Loucy (cell line): ENCODE data around the gene FAM117A.

Experiments used
- H2AFZ ChIP-seq: fragments of 200-600 bp; sonication (generic); 2 replicates; pipeline ENCODE4 v1.6.0; 2016; ENCODE audit warnings: antibody characterized with exemption, mild to moderate bottlenecking, low read length, moderate library complexity
- H3F3A ChIP-seq: fragments of 200-600 bp; 2 replicates; pipeline ENCODE4 v1.6.0; 2016; ENCODE audit warnings: antibody characterized with exemption, low read depth, mild to moderate bottlenecking
- H3K27me3 ChIP-seq: fragments of 200-600 bp; sonication (generic); 2 replicates; pipeline ENCODE4 v1.6.1; 2014; ENCODE audit warnings: low read length, mild to moderate bottlenecking; ENCODE audit not compliant: insufficient read depth, poor library complexity, severe bottlenecking
- H3K36me3 ChIP-seq: fragments of 200-600 bp; sonication (generic); 2 replicates; pipeline ENCODE4 v1.6.1; 2016; ENCODE audit warnings: low read length; ENCODE audit not compliant: insufficient read depth
- H3K4me1 ChIP-seq: fragments of 200-600 bp; sonication (generic); 2 replicates; pipeline ENCODE4 v1.5.1; 2014; ENCODE audit warnings: low read length, mild to moderate bottlenecking; ENCODE audit not compliant: insufficient read depth, poor library complexity, severe bottlenecking
- H3K4me2 ChIP-seq: fragments of 200-600 bp; sonication (generic); 2 replicates; pipeline ENCODE4 v1.6.0; 2014; ENCODE audit warnings: antibody characterized with exemption, low read length, low read depth, mild to moderate bottlenecking; ENCODE audit not compliant: poor library complexity, severe bottlenecking
- H3K4me3 ChIP-seq: fragments of 200-600 bp; sonication (generic); 2 replicates; pipeline ENCODE4 v1.5.1; 2014; ENCODE audit warnings: low read length, mild to moderate bottlenecking, mixed read lengths; ENCODE audit not compliant: poor library complexity, severe bottlenecking
- H3K79me2 ChIP-seq: fragments of 200-600 bp; sonication (generic); 2 replicates; pipeline ENCODE4 v1.6.1; 2014; ENCODE audit warnings: low read length; ENCODE audit not compliant: insufficient read depth
- H3K9ac ChIP-seq: fragments of 200-600 bp; sonication (generic); 2 replicates; pipeline ENCODE4 v1.6.0; 2014; ENCODE audit warnings: mild to moderate bottlenecking, low read depth, low read length, moderate library complexity; ENCODE audit not compliant: poor library complexity, severe bottlenecking
- H3K9me2 ChIP-seq: fragments of 200-600 bp; sonication (generic); replicated peaks from 2 replicates; pipeline ENCODE4 v1.6.1; 2016; ENCODE audit warnings: low read depth, low read length, mixed read lengths
- H3K9me3 ChIP-seq: fragments of 200-600 bp; sonication (generic); 2 replicates; pipeline ENCODE4 v1.6.1; 2014; ENCODE audit warnings: mild to moderate bottlenecking, antibody characterized with exemption, low read length, low read depth; ENCODE audit not compliant: insufficient read depth
- H4K20me1 ChIP-seq: fragments of 200-600 bp; sonication (generic); 2 replicates; pipeline ENCODE4 v1.6.0; 2014; ENCODE audit warnings: antibody characterized with exemption, low read length, mild to moderate bottlenecking; ENCODE audit not compliant: insufficient read depth, poor library complexity, severe bottlenecking
- EZH2phosphoT487 ChIP-seq: fragments of 200-600 bp; IDR thresholded peaks from 2 replicates; pipeline ENCODE4 v1.6.1; 2018; ENCODE audit warnings: antibody characterized with exemption, mild to moderate bottlenecking, moderate library complexity, borderline replicate concordance
- TF ChIP-seq, protein P1 (sequence below): fragments of 200-600 bp; sonication (generic); conservative IDR thresholded peaks from 2 replicates; pipeline ENCODE4 v1.5.1; 2014; ENCODE audit warnings: mild to moderate bottlenecking, antibody characterized with exemption, low read length

The FAM117A gene

DNA sequence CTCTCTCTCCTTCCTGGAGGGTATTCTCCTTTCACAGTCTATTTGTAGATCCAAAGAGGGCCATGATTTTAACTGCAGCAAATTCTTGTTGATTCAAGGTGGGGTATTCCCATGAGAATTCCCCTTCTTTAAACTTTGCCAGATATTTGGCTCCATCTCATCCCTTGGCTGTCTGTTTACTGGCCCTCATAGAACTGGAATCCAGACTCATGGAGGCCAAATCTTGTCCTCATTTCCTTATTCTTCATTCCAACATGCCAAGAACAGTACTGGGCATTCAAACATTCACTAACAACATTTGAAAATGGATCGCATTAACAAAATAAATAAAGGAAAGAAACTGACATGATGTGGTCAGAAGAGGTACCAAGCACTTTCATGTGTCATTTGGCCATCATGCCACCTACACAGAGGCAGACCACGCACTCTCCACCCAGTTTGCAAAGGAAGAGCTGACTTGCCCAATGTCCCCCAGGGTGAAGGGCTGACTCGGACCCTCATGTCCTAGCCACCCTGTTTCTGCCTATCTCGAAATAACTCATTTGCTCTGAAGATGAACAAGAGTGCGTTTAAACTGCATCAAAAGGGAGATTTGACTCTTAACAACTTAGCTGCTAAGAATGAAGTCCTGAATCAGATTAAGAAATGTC lies 33.0 kb downstream of the FAM117A start:
- Histone ChIP-seq H3K4me2 (no peak overlapping the region), H3K9ac (no peak overlapping the region), H3K4me3 (no peak overlapping the region), H3K27me3 (no peaks in the 10 kb centered on the region), H3K9me3 (no peaks in the 10 kb centered on the region), H3K79me2 (peaks cover 100% of the 10 kb centered on the region), H2AFZ (no peak overlapping the region), H3K4me1 (no peaks in the 10 kb centered on the region), H3K36me3 (peaks cover 73% of the 10 kb centered on the region; the same call in 1 of the 2 replicates), H3K9me2 (no peaks in the 10 kb centered on the region), H4K20me1 (peaks cover 85% of the 10 kb centered on the region), H3F3A (no peaks in the 10 kb centered on the region)
- TF ChIP-seq, protein P1, sequence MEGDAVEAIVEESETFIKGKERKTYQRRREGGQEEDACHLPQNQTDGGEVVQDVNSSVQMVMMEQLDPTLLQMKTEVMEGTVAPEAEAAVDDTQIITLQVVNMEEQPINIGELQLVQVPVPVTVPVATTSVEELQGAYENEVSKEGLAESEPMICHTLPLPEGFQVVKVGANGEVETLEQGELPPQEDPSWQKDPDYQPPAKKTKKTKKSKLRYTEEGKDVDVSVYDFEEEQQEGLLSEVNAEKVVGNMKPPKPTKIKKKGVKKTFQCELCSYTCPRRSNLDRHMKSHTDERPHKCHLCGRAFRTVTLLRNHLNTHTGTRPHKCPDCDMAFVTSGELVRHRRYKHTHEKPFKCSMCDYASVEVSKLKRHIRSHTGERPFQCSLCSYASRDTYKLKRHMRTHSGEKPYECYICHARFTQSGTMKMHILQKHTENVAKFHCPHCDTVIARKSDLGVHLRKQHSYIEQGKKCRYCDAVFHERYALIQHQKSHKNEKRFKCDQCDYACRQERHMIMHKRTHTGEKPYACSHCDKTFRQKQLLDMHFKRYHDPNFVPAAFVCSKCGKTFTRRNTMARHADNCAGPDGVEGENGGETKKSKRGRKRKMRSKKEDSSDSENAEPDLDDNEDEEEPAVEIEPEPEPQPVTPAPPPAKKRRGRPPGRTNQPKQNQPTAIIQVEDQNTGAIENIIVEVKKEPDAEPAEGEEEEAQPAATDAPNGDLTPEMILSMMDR = no peak

- TF ChIP-seq, protein P1 = no peak
- TF ChIP-seq EZH2phosphoT487 = no peak
- Histone ChIP-seq H3K27me3 (no peaks in the 10 kb centered on the region), H3K9ac (no peak overlapping the region), H3K4me3 (no peak overlapping the region), H3K9me3 (no peaks in the 10 kb centered on the region), H3K79me2 (peaks cover 100% of the 10 kb centered on the region), H2AFZ (no peak overlapping the region), H3K9me2 (no peaks in the 10 kb centered on the region), H3K4me1 (no peaks in the 10 kb centered on the region), H3K36me3 (peaks cover 77% of the 10 kb centered on the region; the same call in 1 of the 2 replicates), H3K4me2 (no peak overlapping the region), H4K20me1 (peaks cover 85% of the 10 kb centered on the region), H3F3A (no peaks in the 10 kb centered on the region)
Observed at GRCh38 chr17:49730078-49730784, 33.7 kb downstream of the FAM117A start.

DNA sequence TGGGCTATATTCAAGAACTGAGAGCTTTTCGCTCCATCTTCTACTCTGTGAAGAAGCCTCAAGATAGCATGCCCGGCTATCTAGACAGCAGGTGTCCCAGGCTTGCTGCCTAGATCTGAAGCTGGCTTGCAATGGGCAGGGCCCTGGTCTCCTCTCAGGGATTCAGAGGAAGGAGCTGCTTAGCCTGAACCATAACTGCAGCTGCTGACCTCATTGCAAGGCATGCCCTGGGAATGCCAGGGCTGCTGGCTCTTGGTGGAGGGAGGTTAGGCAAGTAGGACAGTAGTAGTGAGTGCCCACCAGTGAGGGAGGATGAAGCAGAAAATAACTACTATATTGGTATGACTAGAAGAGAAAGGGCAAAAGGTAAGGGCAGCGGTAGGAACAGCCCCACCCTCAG lies 34.9 kb downstream of the FAM117A start:
- Histone ChIP-seq H3K9me2 (no peaks in the 10 kb centered on the region), H2AFZ (no peak overlapping the region), H3K4me1 (no peaks in the 10 kb centered on the region), H3K36me3 (peaks cover 85% of the 10 kb centered on the region; the same call in 1 of the 2 replicates), H3K4me2 (no peak overlapping the region), H4K20me1 (peaks cover 88% of the 10 kb centered on the region), H3K4me3 (no peak overlapping the region), H3K79me2 (peaks cover 100% of the 10 kb centered on the region), H3K9ac (no peak overlapping the region), H3F3A (no peaks in the 10 kb centered on the region), H3K9me3 (no peaks in the 10 kb centered on the region), H3K27me3 (no peaks in the 10 kb centered on the region)
- no peak for TF ChIP-seq EZH2phosphoT487

- Histone ChIP-seq H3K4me1 (no peaks in the 10 kb centered on the region), H3K4me3 (no peak overlapping the region), H3K9me3 (no peaks in the 10 kb centered on the region), H3K79me2 (peaks cover 100% of the 10 kb centered on the region), H3K27me3 (no peaks in the 10 kb centered on the region), H3K36me3 (peaks cover 91% of the 10 kb centered on the region; the same call in 1 of the 2 replicates), H3F3A (no peaks in the 10 kb centered on the region), H3K9ac (no peak overlapping the region), H3K9me2 (no peaks in the 10 kb centered on the region), H2AFZ (no peak overlapping the region), H4K20me1 (peaks cover 94% of the 10 kb centered on the region), H3K4me2 (no peak overlapping the region)
- TF ChIP-seq, protein P1 = no peak
- no peak for TF ChIP-seq EZH2phosphoT487
Observed at GRCh38 chr17:49728425-49728824, 35.5 kb downstream of the FAM117A start.
